Measurements from ENCODE around the gene PNPLA2.

PNPLA2 gene

GRCh38 chr11:862696-863022 is 43.9 kb downstream of the PNPLA2 start:
- no peak for DNase-seq

- no peak for DNase-seq
Observed at GRCh38 chr11:863023-863909, 44.6 kb downstream of the PNPLA2 start.

- DNase-seq: no peak
Observed at GRCh38 chr11:863910-864827, 45.5 kb downstream of the PNPLA2 start.

- DNase-seq: no peak
Observed at GRCh38 chr11:864898-865297, 46.2 kb downstream of the PNPLA2 start.

- DNase-seq: no peak
Observed at GRCh38 chr11:865462-866430, 47.0 kb downstream of the PNPLA2 start.

GRCh38 chr11:866481-866880 is 47.8 kb downstream of the PNPLA2 start:
- DNase-seq: no peak

GRCh38 chr11:867856-868358 is 49.2 kb downstream of the PNPLA2 start:
- no peak for DNase-seq

GRCh38 chr11:868394-868793 is 49.7 kb downstream of the PNPLA2 start:
- DNase-seq: no peak

- no peak for DNase-seq
Observed at GRCh38 chr11:868802-869201, 50.1 kb downstream of the PNPLA2 start.

- no peak for DNase-seq
Observed at GRCh38 chr11:869399-870126, 50.8 kb downstream of the PNPLA2 start.

GRCh38 chr11:870127-870413 is 51.4 kb downstream of the PNPLA2 start:
- no peak for DNase-seq

- DNase-seq: no peak
Observed at GRCh38 chr11:870418-870817, 51.7 kb downstream of the PNPLA2 start.

GRCh38 chr11:871472-871871 is 52.8 kb downstream of the PNPLA2 start:
- no peak for DNase-seq

- DNase-seq: no peak
Observed at GRCh38 chr11:872799-873198, 54.1 kb downstream of the PNPLA2 start.

GRCh38 chr11:873706-874105 is 55.0 kb downstream of the PNPLA2 start:
- DNase-seq: no peak
